ENCODE results near the gene SRSF8.
"Not testable (repeated sequence)": the region's sequence is repeated elsewhere in the genome, so short reads cannot be mapped to it uniquely, and the experiment has no call there.

Gene SRSF8, protein sequence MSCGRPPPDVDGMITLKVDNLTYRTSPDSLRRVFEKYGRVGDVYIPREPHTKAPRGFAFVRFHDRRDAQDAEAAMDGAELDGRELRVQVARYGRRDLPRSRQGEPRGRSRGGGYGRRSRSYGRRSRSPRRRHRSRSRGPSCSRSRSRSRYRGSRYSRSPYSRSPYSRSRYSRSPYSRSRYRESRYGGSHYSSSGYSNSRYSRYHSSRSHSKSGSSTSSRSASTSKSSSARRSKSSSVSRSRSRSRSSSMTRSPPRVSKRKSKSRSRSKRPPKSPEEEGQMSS

DNA sequence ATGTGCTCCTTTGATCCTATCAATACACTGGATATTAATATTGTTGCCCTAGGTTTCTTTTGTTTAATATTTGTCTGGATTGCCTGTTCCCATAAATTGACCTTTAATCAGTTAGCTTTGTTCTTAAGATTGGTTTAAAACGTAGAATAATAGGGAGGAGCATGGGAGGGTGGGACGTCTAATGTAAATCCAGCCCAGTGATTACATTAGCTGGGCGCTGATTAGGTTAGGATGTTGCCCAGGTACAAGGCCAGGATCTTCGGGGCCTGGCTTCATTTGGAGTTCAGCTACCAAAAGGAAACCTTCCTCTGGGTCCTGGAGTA lies at the start of gene SRSF8:
SRSF8 (plus strand) TSS at position 204 of the 323 bp plus-strand sequence. CDS start 308 bp downstream, outside the sequence.
- DNase-seq, result no peak

GRCh38 chr11:95021468-95021867 lies 45.3 kb upstream of the SRSF8 start:
- DNase-seq, result not testable (repeated sequence)

DNA sequence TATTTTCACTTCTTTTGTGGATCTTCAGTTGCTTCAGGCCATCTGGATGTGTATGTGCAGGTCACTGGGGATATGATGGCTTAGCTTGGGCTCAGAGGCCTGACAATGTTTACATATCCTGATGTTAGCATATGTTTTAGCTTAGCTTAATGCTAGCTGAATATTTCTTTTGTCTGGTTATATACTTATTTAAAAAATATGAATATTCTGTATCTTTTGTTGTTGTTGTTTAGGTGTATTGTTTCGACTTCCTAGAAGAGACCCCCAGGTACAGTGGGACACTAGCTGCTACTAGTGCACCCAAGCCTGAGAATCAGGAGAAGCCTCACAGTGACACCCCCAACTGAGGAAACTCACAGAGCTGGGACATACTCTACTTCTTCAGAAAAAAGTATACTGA lies 41.8 kb upstream of the SRSF8 start, which contains the start of gene KDM4E:
KDM4E (plus strand) TSS at position 301 of the 400 bp plus-strand sequence. CDS start 300 bp downstream, outside the sequence.
- no peak for DNase-seq

DNA sequence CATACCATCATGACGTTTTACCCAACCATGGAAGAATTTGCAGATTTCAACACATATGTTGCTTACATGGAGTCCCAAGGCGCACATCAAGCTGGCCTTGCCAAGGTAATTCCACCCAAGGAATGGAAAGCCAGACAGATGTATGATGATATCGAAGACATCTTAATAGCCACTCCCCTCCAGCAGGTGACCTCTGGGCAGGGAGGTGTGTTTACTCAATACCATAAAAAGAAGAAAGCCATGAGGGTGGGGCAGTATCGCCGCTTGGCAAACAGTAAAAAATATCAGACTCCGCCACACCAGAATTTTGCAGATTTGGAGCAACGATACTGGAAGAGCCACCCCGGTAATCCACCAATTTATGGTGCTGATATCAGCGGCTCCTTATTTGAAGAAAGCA lies 41.1 kb upstream of the SRSF8 start:
- not testable (repeated sequence) for DNase-seq

DNA sequence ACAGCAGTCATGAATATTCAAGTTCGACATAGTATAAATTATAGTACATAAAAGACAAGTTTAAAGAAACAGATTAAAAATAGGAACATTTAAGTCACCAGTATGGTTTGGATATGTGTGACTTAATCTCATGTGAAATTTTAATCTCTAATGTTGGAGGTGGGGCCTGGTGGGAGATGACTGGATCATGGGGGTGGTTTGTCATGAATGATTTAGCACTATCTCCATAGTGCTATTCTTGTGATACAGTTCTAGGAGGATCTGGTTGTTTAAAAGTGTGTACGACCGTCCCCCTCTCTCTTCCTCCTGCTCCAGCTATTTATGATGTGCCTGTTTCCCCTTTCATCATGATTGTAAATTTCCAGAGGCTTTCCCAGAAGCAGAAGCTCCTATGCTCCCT lies 38.4 kb upstream of the SRSF8 start:
- DNase-seq, result no peak

DNA sequence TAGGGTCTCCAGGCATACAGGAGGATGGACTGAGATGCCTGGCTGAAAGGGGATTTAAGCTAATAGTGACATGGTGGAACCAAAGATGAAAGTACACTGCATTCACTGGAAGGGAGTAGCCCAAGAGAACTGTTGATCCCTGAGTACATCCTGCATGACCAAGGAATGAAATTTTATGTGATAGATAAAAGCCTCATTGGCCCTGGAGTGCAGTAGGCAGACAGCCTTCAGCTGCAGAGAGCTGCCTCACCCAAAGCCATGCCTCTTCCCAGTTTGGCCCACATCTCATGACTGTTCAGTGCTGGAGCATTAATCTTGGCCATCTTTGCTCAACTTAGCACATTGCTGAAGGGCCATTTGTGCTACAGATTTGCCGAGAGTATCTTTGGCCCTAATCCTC lies 33.7 kb upstream of the SRSF8 start:
- DNase-seq, result no peak

DNA sequence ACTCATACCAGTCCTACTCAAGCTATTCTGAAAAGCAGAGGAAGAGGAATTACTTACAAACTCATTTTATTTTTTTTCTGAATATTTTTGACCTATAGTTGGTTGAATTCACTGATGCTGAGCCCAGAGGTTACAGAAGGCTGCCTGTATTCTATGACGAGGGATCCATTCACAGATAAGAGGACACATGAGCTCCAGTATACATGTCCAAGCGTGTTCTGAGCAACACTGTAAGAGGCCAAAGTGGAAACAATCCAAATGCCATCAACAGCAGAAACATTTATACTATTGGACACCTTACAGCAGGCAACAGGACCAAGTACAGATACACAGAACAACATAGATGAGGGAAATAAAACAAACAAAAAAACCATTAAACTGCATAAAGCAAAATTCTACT lies 31.4 kb upstream of the SRSF8 start:
- no peak for DNase-seq

DNA sequence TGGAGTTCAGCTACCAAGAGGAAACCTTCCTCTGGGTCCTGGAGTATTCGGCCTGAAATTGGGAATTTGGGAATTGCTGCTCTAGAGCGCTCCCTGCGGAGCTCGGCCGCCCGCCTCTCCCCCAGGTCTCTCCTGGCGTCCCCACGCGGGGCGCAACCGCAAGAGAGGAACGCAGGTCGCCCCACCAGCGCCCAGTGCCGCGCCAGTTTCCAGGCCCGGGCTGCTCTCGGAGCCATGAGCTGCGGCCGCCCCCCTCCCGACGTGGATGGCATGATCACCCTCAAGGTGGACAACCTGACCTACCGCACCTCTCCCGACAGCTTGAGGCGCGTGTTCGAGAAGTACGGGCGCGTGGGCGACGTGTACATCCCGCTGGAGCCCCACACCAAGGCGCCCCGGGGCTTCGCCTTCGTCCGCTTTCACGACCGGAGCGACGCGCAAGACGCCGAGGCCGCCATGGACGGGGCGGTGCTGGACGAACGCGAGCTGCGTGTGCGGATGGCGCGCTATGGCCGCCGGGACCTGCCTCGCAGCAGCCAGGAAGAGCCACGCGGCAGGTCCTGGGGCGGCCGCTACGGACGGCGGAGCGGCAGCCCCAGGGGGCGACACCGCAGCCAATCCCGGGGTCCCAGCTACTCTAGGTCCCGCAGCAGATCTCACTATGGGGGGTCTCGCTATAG lies 29.2 kb upstream of the SRSF8 start:
- DNase-seq, result not testable (repeated sequence)

DNA sequence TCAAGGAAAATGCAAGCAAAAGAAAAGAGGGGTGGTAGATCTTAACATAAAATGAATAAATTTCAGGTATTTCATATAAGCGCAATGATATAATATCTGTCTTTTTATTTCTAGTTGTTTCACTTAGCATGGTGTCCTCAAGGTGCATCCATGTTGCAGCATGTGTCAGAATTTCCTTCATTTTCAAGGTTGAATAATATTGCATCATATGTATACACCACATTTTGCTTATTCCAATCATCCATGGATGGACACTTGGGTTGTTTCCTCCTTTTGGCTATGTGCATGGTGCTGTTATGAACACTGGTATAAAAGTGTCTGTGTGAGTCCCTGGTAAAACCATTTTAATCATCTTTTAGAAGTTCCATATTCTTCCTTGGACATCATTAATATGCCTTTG lies 24.5 kb upstream of the SRSF8 start:
- no peak for DNase-seq

GRCh38 chr11:95042906-95043305 lies 23.8 kb upstream of the SRSF8 start:
- DNase-seq, result no peak

GRCh38 chr11:95044010-95044409 lies 22.7 kb upstream of the SRSF8 start:
- DNase-seq, result no peak

- DNase-seq, result no peak
Observed at GRCh38 chr11:95045812-95046211, 20.9 kb upstream of the SRSF8 start.

DNA sequence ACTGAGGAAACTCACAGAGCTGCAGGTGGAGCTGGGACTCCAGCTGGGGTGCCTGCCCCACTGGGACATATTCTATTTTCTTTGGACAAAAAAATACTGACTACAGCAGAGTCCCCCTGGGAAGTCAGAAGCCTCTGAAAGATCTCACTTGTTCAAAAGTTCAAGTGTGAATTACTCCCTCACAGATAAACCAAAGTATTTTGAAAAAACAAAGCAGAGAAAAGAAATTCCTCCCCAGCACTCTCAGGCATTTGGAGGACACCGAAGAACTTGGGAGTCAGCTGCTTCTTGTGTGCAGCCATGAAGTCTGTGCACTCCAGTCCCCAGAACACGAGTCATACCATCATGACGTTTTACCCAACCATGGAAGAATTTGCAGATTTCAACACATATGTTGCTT lies 17.6 kb upstream of the SRSF8 start, which contains the start of gene KDM4F:
KDM4F (plus strand) TSS at position 301 of the 400 bp plus-strand sequence.
- DNase-seq, result not testable (repeated sequence)

DNA sequence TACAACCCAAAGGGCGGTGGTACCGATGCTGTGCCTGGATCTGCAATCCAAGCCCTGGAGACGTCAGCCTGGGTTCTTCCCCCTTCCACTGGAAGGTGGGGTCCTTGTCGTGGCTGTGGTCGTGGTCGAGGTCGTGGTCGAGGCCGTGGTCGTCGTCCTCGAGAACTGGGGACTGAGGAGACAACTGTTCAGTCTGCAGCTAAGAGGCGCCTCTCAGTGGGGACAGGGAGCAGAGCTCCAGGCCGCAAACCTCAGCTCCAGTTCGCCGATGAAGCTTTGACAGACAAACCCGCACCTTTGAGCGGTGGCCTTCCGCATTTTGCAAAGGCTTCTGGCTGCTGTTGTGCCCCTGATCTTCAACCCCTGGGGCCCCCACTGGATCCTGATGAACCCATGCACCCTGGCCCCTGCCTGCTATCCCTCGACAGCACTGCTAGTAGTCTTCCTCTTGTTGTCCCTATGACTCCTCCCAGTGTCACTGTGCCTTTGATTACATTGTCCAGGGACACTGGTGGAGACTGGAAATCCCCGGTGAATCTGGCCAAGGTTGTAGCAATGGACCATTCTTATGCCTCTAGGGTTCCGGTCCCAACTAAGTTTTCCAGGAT lies 16.0 kb upstream of the SRSF8 start:
- no peak for DNase-seq

- no peak for DNase-seq
Observed at GRCh38 chr11:95054356-95054755, 12.4 kb upstream of the SRSF8 start.

- DNase-seq, result no peak
Observed at GRCh38 chr11:95055283-95055897, 11.3 kb upstream of the SRSF8 start.

DNA sequence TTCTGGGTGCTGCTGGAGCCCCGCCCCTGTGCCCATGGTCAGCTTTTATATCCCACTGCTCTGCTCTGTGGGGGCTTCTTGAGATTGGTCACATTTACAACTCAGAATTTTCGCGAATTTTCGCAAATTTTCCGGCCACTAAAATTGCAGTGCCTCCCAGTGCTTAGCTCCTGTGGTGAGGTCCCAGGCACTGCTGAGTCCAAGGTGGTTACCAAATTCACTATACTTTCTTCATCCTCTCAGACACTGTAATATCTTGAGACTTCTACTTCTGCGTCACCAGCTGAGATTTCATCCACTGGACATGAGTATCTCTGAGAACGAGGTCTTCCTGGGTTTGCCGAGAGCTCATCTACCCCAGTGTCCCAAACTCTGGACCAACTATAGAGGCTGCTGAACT lies 8.8 kb upstream of the SRSF8 start:
- DNase-seq, result no peak

DNA sequence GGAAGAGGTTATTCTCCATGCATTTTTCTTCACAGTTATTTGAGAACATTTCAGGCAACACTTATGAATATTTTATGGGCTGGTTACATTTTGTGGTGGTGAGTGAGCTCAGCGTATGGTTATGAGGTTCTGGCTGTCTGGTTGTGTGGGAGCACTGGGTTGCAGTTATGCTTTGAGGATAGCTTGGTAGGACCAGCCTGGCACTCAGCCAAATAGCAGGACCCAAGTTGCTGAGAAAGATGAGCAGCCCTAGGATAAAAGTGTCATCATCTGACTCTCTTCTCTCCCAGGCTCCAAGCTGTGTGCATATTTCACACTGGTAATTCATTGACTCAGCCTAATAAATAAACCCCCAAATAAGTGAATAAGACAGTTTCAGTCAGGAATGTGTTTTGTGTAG lies 8.1 kb upstream of the SRSF8 start:
- no peak for DNase-seq

GRCh38 chr11:95059046-95059445 lies 7.7 kb upstream of the SRSF8 start:
- DNase-seq, result no peak

DNA sequence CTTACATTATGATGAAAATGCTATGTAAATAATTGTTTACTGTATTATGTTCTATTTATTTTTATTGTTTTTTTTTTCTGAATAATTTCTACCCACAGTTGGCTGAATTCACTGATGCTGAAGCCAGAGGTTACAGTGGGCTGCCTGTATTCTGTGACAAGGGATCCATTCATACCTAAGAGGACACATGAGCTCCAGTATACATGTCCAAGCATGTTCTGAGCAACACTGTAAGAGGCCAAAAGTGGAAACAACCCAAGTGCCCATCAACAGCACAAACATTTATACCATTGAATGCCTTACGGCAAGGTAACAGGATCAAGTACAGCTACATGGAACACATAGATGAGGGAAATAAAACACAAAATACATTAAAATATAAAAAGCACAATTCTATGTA lies 1.4 kb upstream of the SRSF8 start:
- DNase-seq, result no peak

DNA sequence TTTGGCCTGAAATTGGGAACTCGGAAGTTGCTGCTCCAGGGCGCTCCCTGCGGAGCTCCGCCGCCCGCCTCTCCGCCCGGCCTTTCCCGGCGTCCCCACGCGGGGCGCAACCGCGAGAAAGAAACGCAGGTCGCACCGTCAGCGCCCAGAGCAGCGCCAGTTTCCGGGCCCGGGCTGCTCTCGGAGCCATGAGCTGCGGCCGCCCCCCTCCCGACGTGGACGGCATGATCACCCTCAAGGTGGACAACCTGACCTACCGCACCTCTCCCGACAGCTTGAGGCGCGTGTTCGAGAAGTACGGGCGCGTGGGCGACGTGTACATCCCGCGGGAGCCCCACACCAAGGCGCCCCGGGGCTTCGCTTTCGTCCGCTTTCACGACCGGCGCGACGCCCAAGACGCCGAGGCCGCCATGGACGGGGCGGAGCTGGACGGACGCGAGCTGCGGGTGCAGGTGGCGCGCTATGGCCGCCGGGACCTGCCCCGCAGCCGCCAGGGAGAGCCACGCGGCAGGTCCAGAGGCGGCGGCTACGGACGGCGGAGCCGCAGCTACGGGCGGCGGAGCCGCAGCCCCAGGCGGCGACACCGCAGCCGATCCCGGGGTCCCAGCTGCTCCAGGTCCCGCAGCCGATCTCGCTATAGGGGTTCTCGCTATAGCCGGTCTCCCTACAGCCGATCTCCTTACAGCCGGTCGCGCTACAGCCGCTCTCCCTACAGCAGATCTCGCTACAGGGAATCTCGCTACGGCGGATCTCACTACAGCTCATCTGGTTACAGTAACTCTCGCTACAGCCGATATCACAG lies 521 bp downstream of the SRSF8 start:
- DNase-seq, result peak; percentile 52

DNA sequence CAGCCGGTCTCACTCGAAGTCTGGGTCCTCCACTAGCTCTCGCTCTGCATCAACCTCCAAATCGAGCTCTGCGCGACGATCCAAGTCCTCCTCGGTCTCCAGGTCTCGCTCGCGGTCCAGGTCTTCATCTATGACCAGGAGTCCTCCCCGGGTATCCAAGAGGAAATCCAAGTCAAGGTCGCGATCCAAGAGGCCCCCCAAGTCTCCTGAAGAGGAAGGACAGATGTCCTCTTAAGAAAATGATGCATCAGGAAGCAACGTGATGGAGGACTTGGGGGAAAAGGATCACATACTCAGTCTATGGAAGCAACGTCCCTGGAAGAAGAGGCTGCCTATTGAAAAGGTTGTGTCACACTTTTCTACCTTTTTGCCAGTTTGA lies 1.1 kb downstream of the SRSF8 start:
- DNase-seq, result no peak

DNA sequence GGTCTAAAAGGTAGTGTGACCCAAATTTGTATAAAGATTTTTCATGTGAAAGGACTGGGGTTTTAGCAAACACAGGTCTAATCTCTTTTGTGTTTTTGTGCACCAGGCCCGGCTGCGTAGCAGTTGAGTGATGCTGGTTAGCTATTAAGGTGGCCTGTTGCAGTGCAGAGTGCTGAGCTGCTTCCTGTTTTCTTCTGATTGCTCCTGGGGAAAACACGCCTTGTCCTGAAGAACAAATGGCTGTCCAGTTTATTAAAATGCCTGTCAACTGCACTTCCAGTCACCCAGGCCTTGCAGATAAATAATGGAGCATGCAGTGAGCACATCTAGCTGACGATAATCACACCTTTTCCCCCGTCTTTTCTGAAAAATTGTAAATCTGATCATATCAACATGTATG lies 1.8 kb downstream of the SRSF8 start:
- peak; percentile 90 for DNase-seq
